GM12878 (cell line): Measurements from ENCODE around the gene MGARP. TPM values are rescaled to one million over a fixed set of nuclear protein-coding genes. Genes with fewer than 3 reads are reported as not detected.
A peak's percentile ranks its signal among the peaks of the same experiment; 100 is the strongest.

Experiments
- ATAC-seq: fragments of 200-7000 bp; cut with Tn5 transposase; 3 replicates; pipeline ENCODE4 v1.9.1; 2020; ENCODE audit warnings: mild to moderate bottlenecking, moderate library complexity
- BruUV-seq: library from RNA; stranded (reverse); fragments of 400-500 nt; replicated peaks from 2 replicates; lab custom pipeline; 2021; lab: Mats Ljungman, UMichigan
- CTCF ChIA-PET: fragments of 300-600 bp; sonication (Branson Sonifier 250); formaldehyde crosslinking; extraction: SDS; loops from one replicate; lab custom pipeline; 2021; ENCODE audit warnings: inconsistent platforms; lab: Yijun Ruan, JAX
- POLR2A ChIA-PET: fragments of 350-600 bp; formaldehyde crosslinking; extraction: SDS; loops from one replicate; lab custom pipeline; 2021; ENCODE audit warnings: inconsistent platforms; lab: Charles Lee
- RAD21 ChIA-PET: fragments of 300-600 bp; sonication (Branson Sonifier 250); formaldehyde crosslinking; loops from one replicate; lab custom pipeline; 2023; ENCODE audit warnings: antibody characterized with exemption; ENCODE audit not compliant: unreplicated experiment; lab: Charles Lee
- SMC1A ChIA-PET: fragments of 300-600 bp; sonication (Branson Sonifier 250); formaldehyde crosslinking; loops from one replicate; lab custom pipeline; 2023; ENCODE audit not compliant: unreplicated experiment, uncharacterized antibody; lab: Charles Lee
- DNase-seq: peaks from one replicate; pipeline ENCODE4 v3.0.0-alpha.2; 2011; ENCODE audit warnings: low read depth, low spot score
- FAIRE-seq: peaks from 3 replicates; lab custom pipeline; 2011; peaks lifted over from hg19 to GRCh38; lab: Jason Lieb, UNC
- H2AFZ ChIP-seq: 2 replicates; pipeline ENCODE4 v1.6.0; 2011; ENCODE audit warnings: low read depth, low read length, control low read depth; ENCODE audit not compliant: control insufficient read depth
- H3K27ac ChIP-seq: 2 replicates; pipeline ENCODE4 v1.5.1; 2011; ENCODE audit warnings: control low read depth; ENCODE audit not compliant: control insufficient read depth, insufficient read depth
- H3K27me3 ChIP-seq, 2 experiments: replicated peaks in 1 of 2; 2 replicates each; pipeline versions ENCODE4 v1.6.0 to v1.6.1; 2011; ENCODE audit warnings: low read length in 1 of 2; ENCODE audit not compliant: control insufficient read depth in 2 of 2, insufficient read depth in 2 of 2
- H3K36me3 ChIP-seq, 2 experiments: 2 replicates each; pipeline ENCODE4 v1.5.1; 2011; ENCODE audit warnings: low read length in 1 of 2; ENCODE audit not compliant: control insufficient read depth in 2 of 2, insufficient read depth in 2 of 2
- H3K4me1 ChIP-seq: 2 replicates; pipeline ENCODE4 v1.6.1; 2011; ENCODE audit warnings: mild to moderate bottlenecking, low read length, moderate library complexity, mixed read lengths; ENCODE audit not compliant: control insufficient read depth, insufficient read depth
- H3K4me2 ChIP-seq: 2 replicates; pipeline ENCODE4 v1.6.0; 2011; ENCODE audit warnings: control low read depth; ENCODE audit not compliant: control insufficient read depth, insufficient read depth
- H3K4me3 ChIP-seq: fragments of 200-600 bp; sonication (generic); 2 replicates; pipeline ENCODE4 v1.5.1; 2016
- H3K79me2 ChIP-seq: 2 replicates; pipeline ENCODE4 v1.6.0; 2011; ENCODE audit warnings: low read length; ENCODE audit not compliant: control insufficient read depth, insufficient read depth
- H3K9ac ChIP-seq: 2 replicates; pipeline ENCODE4 v1.8.0; 2011; ENCODE audit warnings: low read length, control low read depth, mixed read lengths; ENCODE audit not compliant: control insufficient read depth, insufficient read depth
- H3K9me3 ChIP-seq: replicated peaks from 3 replicates; pipeline ENCODE4 v1.5.1; 2011; ENCODE audit warnings: mild to moderate bottlenecking, low read length; ENCODE audit not compliant: control insufficient read depth, insufficient read depth
- H4K20me1 ChIP-seq: 2 replicates; pipeline ENCODE4 v1.6.0; 2011; ENCODE audit not compliant: control insufficient read depth, insufficient read depth
- HDAC2 ChIP-seq: fragments of 200-600 bp; sonication (generic); IDR thresholded peaks from 2 replicates; pipeline ENCODE4 v1.6.1; 2017
- NR2F1 ChIP-seq: fragments of 450-650 bp; conservative IDR thresholded peaks from 2 replicates; pipeline ENCODE4 v1.6.1; 2017; ENCODE audit warnings: mild to moderate bottlenecking
- ZNF24 ChIP-seq: fragments of 450-650 bp; IDR thresholded peaks from 2 replicates; pipeline ENCODE4 v1.6.1; 2017; ENCODE audit warnings: antibody characterized with exemption, mild to moderate bottlenecking
- ZZZ3 ChIP-seq: IDR thresholded peaks from 2 replicates; pipeline ENCODE4 v1.6.1; 2011; ENCODE audit warnings: low read depth; ENCODE audit not compliant: control insufficient read depth, insufficient read length
- WGBS: methylation state at CpG from one replicate; pipeline ENCODE4 v1.1.6; 2016; ENCODE audit warnings: low lambda C conversion rate; ENCODE audit not compliant: insufficient replicate concordance, insufficient coverage; ENCODE audit errors: missing lambda C conversion rate; 5-methylcytosine and 5-hydroxymethylcytosine counted together
- in situ Hi-C: fragments of 300-500 bp; cut with MboI; formaldehyde crosslinking; loops from 9 replicates; pipeline ENCODE4 v1.14.3; 2018; ENCODE audit warnings: mixed read lengths
- intact Hi-C: fragments of 100-400 bp; cut with micrococcal nuclease; formaldehyde crosslinking; loops from one replicate; pipeline ENCODE4 v1.14.2; 2022; ENCODE audit not compliant: unreplicated experiment
- polyA plus RNA-seq, 11 experiments: library from polyadenylated mRNA; depleted of rRNA in 4 of 11; unstranded in 6 of 11; stranded (reverse) in 5 of 11; fragments of >200 nt; fragmentation: Nextera tagmentation in 4 of 11; fragmentation: Illumina TruSeq in 1 of 11; extraction: Ambion mirVana in 4 of 11; extraction: Trizol in 1 of 11; gene quantifications; 1 replicate in 1 of 11; 2 replicates in 10 of 11; pipeline versions ENCODE4 v1.2.1 to v1.2.3, GENCODE V29; 2011 to 2016; ENCODE audit warnings: inconsistent platforms in 2 of 11, missing spikeins in 2 of 11, low read depth in 1 of 11
- total RNA-seq, 4 experiments: library from RNA; depleted of rRNA in 3 of 4; stranded (reverse); fragments of >200 nt in 3 of 4; fragmentation: Illumina TruSeq in 1 of 4; extraction: Trizol in 1 of 4; gene quantifications; 2 replicates each; pipeline versions ENCODE4 v1.2.1 to v1.2.3, GENCODE V29; 2013 to 2021
- TF ChIP-seq, protein P1 (sequence below): fragments of 450-650 bp; IDR thresholded peaks from 2 replicates; pipeline ENCODE4 v1.6.1; 2017; ENCODE audit warnings: low read depth, mild to moderate bottlenecking, moderate library complexity
- TF ChIP-seq, protein P2 (sequence below): fragments of 450-650 bp; formaldehyde crosslinking; IDR thresholded peaks from 2 replicates; pipeline ENCODE4 v1.4.0; 2020; ENCODE audit warnings: mild to moderate bottlenecking, moderate library complexity
- TF ChIP-seq, protein P3 (sequence below): IDR thresholded peaks from 2 replicates; pipeline ENCODE4 v1.6.1; 2011; ENCODE audit warnings: borderline replicate concordance, low read depth, mild to moderate bottlenecking, moderate library complexity, mixed read lengths, low read length; ENCODE audit not compliant: insufficient read depth; ENCODE audit errors: extremely low read length

The MGARP gene
- total and polyA plus RNA-seq, 10 of the 15 experiments (the other 5 are each of a cell fraction or from before 2014, with no cell fraction given): 0.04 to 0.23 (median 0.08) TPM; not detected in 7

DNA sequence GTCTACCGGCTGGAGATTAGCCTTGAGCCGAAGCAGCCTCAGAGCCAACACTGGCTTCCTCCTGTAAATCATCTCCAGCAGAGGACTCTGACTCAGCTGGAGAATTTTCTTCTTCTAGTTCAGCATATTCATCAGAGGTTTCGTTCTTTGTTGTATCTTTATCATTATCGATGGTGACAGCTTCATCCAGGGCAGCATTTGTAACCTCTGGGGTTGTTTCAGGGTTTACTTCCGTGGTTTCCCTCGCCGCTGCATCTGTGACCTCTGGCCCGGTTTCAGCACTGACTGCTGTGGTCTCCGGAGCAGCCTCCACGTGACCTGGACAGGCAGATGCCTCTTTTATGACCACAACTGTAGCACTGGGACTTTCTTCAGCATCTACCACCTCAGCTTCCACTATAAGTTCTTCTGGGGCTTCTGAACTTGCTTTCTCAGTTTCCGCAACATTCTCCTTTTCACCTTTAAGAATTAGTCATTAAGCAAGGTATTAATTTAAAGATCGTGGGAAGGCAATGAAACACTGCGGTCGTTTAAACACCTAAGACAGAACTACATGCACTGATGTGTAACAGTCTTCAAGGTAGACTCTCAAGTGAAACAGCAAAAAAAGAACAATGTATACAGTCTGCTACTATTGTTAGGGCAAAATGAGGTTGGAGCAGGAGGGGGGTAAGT, 13.3 kb downstream of the MGARP start (continued):
- TF ChIP-seq, protein P1, sequence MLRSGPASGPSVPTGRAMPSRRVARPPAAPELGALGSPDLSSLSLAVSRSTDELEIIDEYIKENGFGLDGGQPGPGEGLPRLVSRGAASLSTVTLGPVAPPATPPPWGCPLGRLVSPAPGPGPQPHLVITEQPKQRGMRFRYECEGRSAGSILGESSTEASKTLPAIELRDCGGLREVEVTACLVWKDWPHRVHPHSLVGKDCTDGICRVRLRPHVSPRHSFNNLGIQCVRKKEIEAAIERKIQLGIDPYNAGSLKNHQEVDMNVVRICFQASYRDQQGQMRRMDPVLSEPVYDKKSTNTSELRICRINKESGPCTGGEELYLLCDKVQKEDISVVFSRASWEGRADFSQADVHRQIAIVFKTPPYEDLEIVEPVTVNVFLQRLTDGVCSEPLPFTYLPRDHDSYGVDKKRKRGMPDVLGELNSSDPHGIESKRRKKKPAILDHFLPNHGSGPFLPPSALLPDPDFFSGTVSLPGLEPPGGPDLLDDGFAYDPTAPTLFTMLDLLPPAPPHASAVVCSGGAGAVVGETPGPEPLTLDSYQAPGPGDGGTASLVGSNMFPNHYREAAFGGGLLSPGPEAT: peak; percentile 73; the same call in 1 of the 2 replicates
- TF ChIP-seq, all 136 proteins: peak for 63

DNA sequence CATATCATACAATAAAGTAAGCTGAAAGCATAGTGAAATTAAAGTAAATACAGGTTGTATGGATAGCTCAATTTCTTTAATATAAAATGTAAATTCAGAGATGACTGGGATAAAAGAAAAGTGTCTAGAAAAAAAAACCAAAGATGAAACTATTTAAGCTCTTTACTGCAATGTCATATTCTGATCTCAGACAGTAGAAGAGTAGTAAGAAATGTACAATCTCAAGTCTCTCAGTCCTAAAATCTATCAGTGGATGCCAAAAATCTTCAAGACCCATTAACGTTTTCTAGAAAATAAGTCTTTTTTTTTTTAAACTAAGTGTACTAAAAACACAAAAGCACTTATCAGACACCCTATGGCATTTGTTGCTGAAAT, 13.8 kb downstream of the MGARP start:
- no peaks in the 10 kb centered on the region for H4K20me1 ChIP-seq
- intact Hi-C loops: loop anchor here (2.0 to 5.0 kb wide), 2 partner anchors 29 to 39 kb away; no protein-coding TSS in a partner anchor
- no peak overlapping the region for H3K9ac ChIP-seq
- WGBS: 0% methylated on average over 1 of the region's 1 CpG
- no peak for DNase-seq
- in situ Hi-C loops: no loop called here
- RAD21 ChIA-PET: interaction anchor here (1.0 to 4.4 kb wide), 2 partner anchors 12 to 30 kb away, joined by 3 to 22 read pairs; no protein-coding TSS in a partner anchor
- no peaks in the 10 kb centered on the region for H3K9me3 ChIP-seq
- ATAC-seq: no peak
- peaks cover 19% of the 10 kb centered on the region for H3K4me1 ChIP-seq
- H2AFZ ChIP-seq: no peak overlapping the region
- no peaks in the 10 kb centered on the region for H3K27me3 ChIP-seq
- no peaks in the 10 kb centered on the region for H3K36me3 ChIP-seq
- H3K79me2 ChIP-seq: no peaks in the 10 kb centered on the region
- no peak overlapping the region for H3K27ac ChIP-seq
- CTCF ChIA-PET: interaction anchor here (0.8 to 3.1 kb wide), 9 partner anchors 10 to 246 kb away, joined by 3 to 16 read pairs (median 4); partner anchors contain the start of gene NAA15
- no peak for FAIRE-seq
- TF ChIP-seq, protein P2, sequence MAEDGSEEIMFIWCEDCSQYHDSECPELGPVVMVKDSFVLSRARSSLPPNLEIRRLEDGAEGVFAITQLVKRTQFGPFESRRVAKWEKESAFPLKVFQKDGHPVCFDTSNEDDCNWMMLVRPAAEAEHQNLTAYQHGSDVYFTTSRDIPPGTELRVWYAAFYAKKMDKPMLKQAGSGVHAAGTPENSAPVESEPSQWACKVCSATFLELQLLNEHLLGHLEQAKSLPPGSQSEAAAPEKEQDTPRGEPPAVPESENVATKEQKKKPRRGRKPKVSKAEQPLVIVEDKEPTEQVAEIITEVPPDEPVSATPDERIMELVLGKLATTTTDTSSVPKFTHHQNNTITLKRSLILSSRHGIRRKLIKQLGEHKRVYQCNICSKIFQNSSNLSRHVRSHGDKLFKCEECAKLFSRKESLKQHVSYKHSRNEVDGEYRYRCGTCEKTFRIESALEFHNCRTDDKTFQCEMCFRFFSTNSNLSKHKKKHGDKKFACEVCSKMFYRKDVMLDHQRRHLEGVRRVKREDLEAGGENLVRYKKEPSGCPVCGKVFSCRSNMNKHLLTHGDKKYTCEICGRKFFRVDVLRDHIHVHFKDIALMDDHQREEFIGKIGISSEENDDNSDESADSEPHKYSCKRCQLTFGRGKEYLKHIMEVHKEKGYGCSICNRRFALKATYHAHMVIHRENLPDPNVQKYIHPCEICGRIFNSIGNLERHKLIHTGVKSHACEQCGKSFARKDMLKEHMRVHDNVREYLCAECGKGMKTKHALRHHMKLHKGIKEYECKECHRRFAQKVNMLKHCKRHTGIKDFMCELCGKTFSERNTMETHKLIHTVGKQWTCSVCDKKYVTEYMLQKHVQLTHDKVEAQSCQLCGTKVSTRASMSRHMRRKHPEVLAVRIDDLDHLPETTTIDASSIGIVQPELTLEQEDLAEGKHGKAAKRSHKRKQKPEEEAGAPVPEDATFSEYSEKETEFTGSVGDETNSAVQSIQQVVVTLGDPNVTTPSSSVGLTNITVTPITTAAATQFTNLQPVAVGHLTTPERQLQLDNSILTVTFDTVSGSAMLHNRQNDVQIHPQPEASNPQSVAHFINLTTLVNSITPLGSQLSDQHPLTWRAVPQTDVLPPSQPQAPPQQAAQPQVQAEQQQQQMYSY (CRISPR knock-in tag): no peak
- no peak for TF ChIP-seq NR2F1
- TF ChIP-seq ZNF24: no peak
- TF ChIP-seq, protein P3, sequence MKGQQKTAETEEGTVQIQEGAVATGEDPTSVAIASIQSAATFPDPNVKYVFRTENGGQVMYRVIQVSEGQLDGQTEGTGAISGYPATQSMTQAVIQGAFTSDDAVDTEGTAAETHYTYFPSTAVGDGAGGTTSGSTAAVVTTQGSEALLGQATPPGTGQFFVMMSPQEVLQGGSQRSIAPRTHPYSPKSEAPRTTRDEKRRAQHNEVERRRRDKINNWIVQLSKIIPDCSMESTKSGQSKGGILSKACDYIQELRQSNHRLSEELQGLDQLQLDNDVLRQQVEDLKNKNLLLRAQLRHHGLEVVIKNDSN: no peak
- TF ChIP-seq ZZZ3: no peak
- TF ChIP-seq HDAC2: no peak
- TF ChIP-seq, all 136 proteins: peak for 0
- ChIA-PET SMC1A (interaction anchor here (0.9 to 2.2 kb wide), 11 partner anchors 10 to 169 kb away, joined by 3 to 9 read pairs (median 3); no protein-coding TSS in a partner anchor), POLR2A (interaction anchor here (0.7 to 1.2 kb wide), 3 partner anchors 27 to 31 kb away, joined by 3 to 4 read pairs (median 3); no protein-coding TSS in a partner anchor)
- no TSS peak for BruUV-seq
- H3K4me3 ChIP-seq: no peak overlapping the region; the same call in 1 of the 2 replicates
- H3K4me2 ChIP-seq: peak overlapping the region; percentile 68
